Testis (tissue), 2 donors: ENCODE results near the gene PDE6D.

Source experiments
- CTCF ChIP-seq, 3 experiments: fragments of 450-650 bp in 2 of 3; fragments of 200-600 bp in 1 of 3; sonication (generic) in 1 of 3; IDR thresholded peaks; one replicate each; pipeline ENCODE4 v1.5.1; 2016 to 2019; ENCODE audit warnings: antibody characterized with exemption in 3 of 3, mild to moderate bottlenecking in 2 of 3, moderate library complexity in 1 of 3
- POLR2A ChIP-seq: fragments of 450-650 bp; IDR thresholded peaks from one replicate; pipeline ENCODE4 v1.6.1; 2017; ENCODE audit warnings: antibody characterized with exemption, mild to moderate bottlenecking, moderate library complexity

- TF ChIP-seq POLR2A (no peak), CTCF (IDR thresholded peaks at IDR 0.05) (no peak)
Measured at GRCh38 chr2:231803501-231804138, 22.5 kb upstream of the PDE6D start.
